GM12864 (cell line): ENCODE measurements around the gene TRIM59.

Source experiments
- DNase-seq: peaks from one replicate; pipeline ENCODE4 v3.0.0-alpha.2; 2011; ENCODE audit warnings: low read depth
- H3K4me3 ChIP-seq: 2 replicates; pipeline ENCODE4 v1.5.1; 2011; ENCODE audit warnings: mild to moderate bottlenecking, low read depth, low read length, control low read depth
- CTCF ChIP-seq: IDR thresholded peaks from 2 replicates; pipeline ENCODE4 v1.5.1; 2011; ENCODE audit warnings: low read depth, mild to moderate bottlenecking, moderate library complexity, low read length, control low read depth, inconsistent platforms; ENCODE audit errors: missing control alignments

TRIM59 gene

GRCh38 chr3:160393346-160394008, 56.1 kb downstream of the TRIM59 start:
- no peak for DNase-seq
- TF ChIP-seq CTCF: no peak
- no peak overlapping the region for H3K4me3 ChIP-seq

DNA sequence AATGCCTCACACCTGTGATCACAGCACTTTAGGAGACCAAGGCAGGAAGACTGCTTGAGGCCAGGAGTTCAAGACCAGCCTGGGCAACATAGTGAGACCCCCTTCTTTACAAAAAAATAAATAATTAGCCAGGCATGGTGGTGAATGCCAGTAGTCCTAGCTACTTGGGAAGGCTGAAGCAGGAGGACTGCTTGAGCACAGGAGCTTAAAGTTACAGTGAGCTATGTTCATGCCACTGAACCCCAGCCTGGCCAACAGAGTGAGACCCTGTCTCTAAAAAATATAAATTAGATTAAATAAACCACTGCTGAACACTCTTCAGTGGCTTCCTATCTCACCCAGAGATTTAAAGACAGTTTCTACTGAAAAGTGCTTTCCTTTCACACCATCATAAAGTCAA, 56.8 kb downstream of the TRIM59 start:
- H3K4me3 ChIP-seq: no peak overlapping the region
- TF ChIP-seq CTCF: no peak
- DNase-seq: no peak

GRCh38 chr3:160390565-160391138, 58.9 kb downstream of the TRIM59 start:
- no peak for TF ChIP-seq CTCF
- no peak overlapping the region for H3K4me3 ChIP-seq
- DNase-seq: no peak
